H9 (cell line): ENCODE data around the gene PCDHGA12. TPM values are rescaled to one million over a fixed set of nuclear protein-coding genes. Genes with fewer than 3 reads are reported as not detected.
"Not testable (repeated sequence)": the region's sequence is repeated elsewhere in the genome, so short reads cannot be mapped to it uniquely, and the experiment has no call there.

Experiments
- DNase-seq: peaks from one replicate; pipeline ENCODE4 v3.0.0-alpha.2; 2017
- H2AFZ ChIP-seq: one replicate; pipeline ENCODE4 v1.6.1; 2013; ENCODE audit warnings: mild to moderate bottlenecking, low read length, control low read depth, moderate library complexity
- H2AK5ac ChIP-seq: 2 replicates; pipeline ENCODE4 v1.6.1; 2013; ENCODE audit warnings: low read length, control low read depth, mixed read lengths; ENCODE audit not compliant: insufficient read length
- H2BK120ac ChIP-seq: one replicate; pipeline ENCODE4 v1.6.1; 2013; ENCODE audit warnings: low read depth, mild to moderate bottlenecking, low read length, control low read depth, inconsistent platforms; ENCODE audit not compliant: poor library complexity, severe bottlenecking
- H2BK12ac ChIP-seq: 2 replicates; pipeline ENCODE4 v1.6.1; 2013; ENCODE audit warnings: low read length, control low read depth, mixed read lengths, low read depth; ENCODE audit not compliant: insufficient read length
- H2BK15ac ChIP-seq: 2 replicates; pipeline ENCODE4 v1.6.1; 2013; ENCODE audit warnings: low read depth, low read length, control low read depth
- H2BK20ac ChIP-seq: one replicate; pipeline ENCODE4 v1.6.1; 2013; ENCODE audit warnings: low read depth, mild to moderate bottlenecking, low read length, control low read depth, inconsistent platforms; ENCODE audit not compliant: poor library complexity, severe bottlenecking
- H2BK5ac ChIP-seq: 2 replicates; pipeline ENCODE4 v1.6.1; 2013; ENCODE audit warnings: low read length, control low read depth, mixed read lengths; ENCODE audit not compliant: insufficient read length
- H3K14ac ChIP-seq: 2 replicates; pipeline ENCODE4 v1.6.1; 2013; ENCODE audit warnings: low read length, control low read depth; ENCODE audit not compliant: insufficient read depth
- H3K18ac ChIP-seq: 2 replicates; pipeline ENCODE4 v1.6.1; 2013; ENCODE audit warnings: low read depth, mild to moderate bottlenecking, mixed read lengths, low read length, control low read depth; ENCODE audit not compliant: insufficient read length
- H3K23ac ChIP-seq: 2 replicates; pipeline ENCODE4 v1.6.1; 2013; ENCODE audit warnings: low read length, control low read depth, mixed read lengths, low read depth; ENCODE audit not compliant: insufficient read length
- H3K23me2 ChIP-seq: 2 replicates; pipeline ENCODE4 v1.6.1; 2013; ENCODE audit warnings: low read depth, mild to moderate bottlenecking, mixed read lengths, low read length, control low read depth; ENCODE audit not compliant: insufficient read length, poor library complexity, severe bottlenecking
- H3K27ac ChIP-seq: 2 replicates; pipeline ENCODE4 v1.5.1; 2013; ENCODE audit warnings: low read length, control low read depth, mixed read lengths, low read depth; ENCODE audit not compliant: insufficient read length
- H3K27me3 ChIP-seq: 2 replicates; pipeline ENCODE4 v1.6.1; 2013; ENCODE audit warnings: low read length, control low read depth, inconsistent platforms; ENCODE audit not compliant: insufficient read depth
- H3K4ac ChIP-seq: 2 replicates; pipeline ENCODE4 v1.6.1; 2013; ENCODE audit warnings: low read depth, mild to moderate bottlenecking, control low read depth, inconsistent platforms, low read length, moderate library complexity
- H3K4me1 ChIP-seq: 2 replicates; pipeline ENCODE4 v1.6.1; 2013; ENCODE audit warnings: low read length, control low read depth, inconsistent platforms; ENCODE audit not compliant: insufficient read depth
- H3K4me2 ChIP-seq: 2 replicates; pipeline ENCODE4 v1.6.1; 2013; ENCODE audit warnings: low read length, control low read depth, mixed read lengths; ENCODE audit not compliant: insufficient read length, insufficient read depth
- H3K56ac ChIP-seq: 2 replicates; pipeline ENCODE4 v1.6.1; 2013; ENCODE audit warnings: low read depth, mild to moderate bottlenecking, mixed read lengths, low read length, control low read depth; ENCODE audit not compliant: insufficient read length
- H3K79me1 ChIP-seq: 2 replicates; pipeline ENCODE4 v1.6.1; 2013; ENCODE audit warnings: low read depth, mild to moderate bottlenecking, moderate library complexity, low read length, control low read depth, inconsistent platforms; ENCODE audit not compliant: insufficient read depth, poor library complexity, severe bottlenecking
- H3K79me2 ChIP-seq: 2 replicates; pipeline ENCODE4 v1.6.1; 2013; ENCODE audit warnings: low read length, control low read depth, inconsistent platforms; ENCODE audit not compliant: insufficient read depth
- H3K9ac ChIP-seq: 2 replicates; pipeline ENCODE4 v1.6.1; 2013; ENCODE audit warnings: low read length, control low read depth, mixed read lengths; ENCODE audit not compliant: insufficient read length; ENCODE audit errors: extremely low read depth
- H3K9me3 ChIP-seq: one replicate; pipeline ENCODE4 v1.6.1; 2013; ENCODE audit warnings: low read depth, low read length, inconsistent platforms; ENCODE audit not compliant: control insufficient read depth
- H3T11ph ChIP-seq: one replicate; pipeline ENCODE4 v1.6.1; 2013; ENCODE audit warnings: mild to moderate bottlenecking, low read length, control low read depth, inconsistent platforms
- H4K20me1 ChIP-seq: one replicate; pipeline ENCODE4 v1.6.1; 2013; ENCODE audit not compliant: control insufficient read depth, insufficient read length, insufficient read depth
- H4K5ac ChIP-seq: 2 replicates; pipeline ENCODE4 v1.6.1; 2013; ENCODE audit warnings: low read depth, mild to moderate bottlenecking, mixed read lengths, low read length, control low read depth; ENCODE audit not compliant: insufficient read length
- H4K8ac ChIP-seq: replicated peaks from 2 replicates; pipeline ENCODE4 v1.6.1; 2013; ENCODE audit warnings: low read length, control low read depth, mixed read lengths, low read depth; ENCODE audit not compliant: insufficient read length
- H4K91ac ChIP-seq: 2 replicates; pipeline ENCODE4 v1.6.1; 2013; ENCODE audit warnings: low read depth, mild to moderate bottlenecking, moderate library complexity, mixed read lengths, low read length, control low read depth; ENCODE audit not compliant: insufficient read length
- H3K27ac Mint-ChIP-seq, 3 experiments: 2 replicates in 2 of 3; 3 replicates in 1 of 3; pipeline ENCODE4 v1.8.0; 2020 to 2021; ENCODE audit warnings: mixed read lengths in 3 of 3, mild to moderate bottlenecking in 1 of 3, moderate library complexity in 1 of 3
- H3K27me3 Mint-ChIP-seq: 2 replicates; pipeline ENCODE4 v1.8.0; 2021; ENCODE audit warnings: low read depth, mild to moderate bottlenecking, moderate library complexity, mixed read lengths
- H3K36me3 Mint-ChIP-seq, 3 experiments: 2 replicates in 2 of 3; 3 replicates in 1 of 3; pipeline ENCODE4 v1.8.0; 2020 to 2021; ENCODE audit warnings: low read depth in 3 of 3, mixed read lengths in 3 of 3; ENCODE audit not compliant: insufficient read depth in 1 of 3
- H3K4me1 Mint-ChIP-seq, 2 experiments: 2 replicates each; pipeline ENCODE4 v1.8.0; 2020; ENCODE audit warnings: mixed read lengths in 2 of 2
- H3K4me3 Mint-ChIP-seq, 2 experiments: 2 replicates in 1 of 2; 3 replicates in 1 of 2; pipeline ENCODE4 v1.8.0; 2020 to 2021; ENCODE audit warnings: mild to moderate bottlenecking in 2 of 2, mixed read lengths in 2 of 2, moderate library complexity in 1 of 2
- H3K9me3 Mint-ChIP-seq, 2 experiments: 2 replicates in 1 of 2; 3 replicates in 1 of 2; pipeline ENCODE4 v1.8.0; 2020; ENCODE audit warnings: mild to moderate bottlenecking in 2 of 2, mixed read lengths in 2 of 2, moderate library complexity in 1 of 2
- WGBS: extraction: QIAGEN DNeasy Blood & Tissue Kit; methylation state at CpG from one replicate; pipeline ENCODE4 v1.1.7; 2013; ENCODE audit warnings: missing lambda C conversion rate, low lambda C conversion rate, mixed read lengths; ENCODE audit not compliant: insufficient read length; ENCODE audit errors: extremely low coverage; 5-methylcytosine and 5-hydroxymethylcytosine counted together
- total RNA-seq: library from RNA; stranded (reverse); gene quantifications from 2 replicates; pipeline ENCODE4 v1.2.1, GENCODE V29; 2021

The PCDHGA12 gene
- total RNA-seq, 1 experiment from 2014 or later, result 1.3 TPM

DNA sequence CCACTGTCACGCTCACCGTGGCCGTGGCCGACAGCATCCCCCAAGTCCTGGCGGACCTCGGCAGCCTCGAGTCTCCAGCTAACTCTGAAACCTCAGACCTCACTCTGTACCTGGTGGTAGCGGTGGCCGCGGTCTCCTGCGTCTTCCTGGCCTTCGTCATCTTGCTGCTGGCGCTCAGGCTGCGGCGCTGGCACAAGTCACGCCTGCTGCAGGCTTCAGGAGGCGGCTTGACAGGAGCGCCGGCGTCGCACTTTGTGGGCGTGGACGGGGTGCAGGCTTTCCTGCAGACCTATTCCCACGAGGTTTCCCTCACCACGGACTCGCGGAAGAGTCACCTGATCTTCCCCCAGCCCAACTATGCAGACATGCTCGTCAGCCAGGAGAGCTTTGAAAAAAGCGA is 2.4 kb downstream of the PCDHGA12 start:
- not testable (repeated sequence) for H3K27ac ChIP-seq, H3K4me1 ChIP-seq, H4K8ac ChIP-seq, H3K14ac ChIP-seq, H2BK5ac ChIP-seq, H2AFZ ChIP-seq, H3K79me1 ChIP-seq, H2BK20ac ChIP-seq, H3K27me3 ChIP-seq, H2BK12ac ChIP-seq, H3K4me1 Mint-ChIP-seq, H3T11ph ChIP-seq, H4K20me1 ChIP-seq, H3K4me2 ChIP-seq, H4K5ac ChIP-seq, H3K79me2 ChIP-seq, H3K4me3 Mint-ChIP-seq, H2AK5ac ChIP-seq, H2BK120ac ChIP-seq, H3K18ac ChIP-seq, H3K27ac Mint-ChIP-seq, H2BK15ac ChIP-seq, H3K4ac ChIP-seq, DNase-seq, H3K23me2 ChIP-seq, H3K56ac ChIP-seq, H4K91ac ChIP-seq, H3K27me3 Mint-ChIP-seq, H3K9ac ChIP-seq, H3K23ac ChIP-seq
- WGBS, result no CpG with 5 or more reads among the region's 29 CpGs
- Mint-ChIP-seq H3K9me3 (peaks cover 50 to 57% of the 10 kb centered on the region in 2 experiments), H3K36me3 (peaks cover 42 to 61% (median 43%) of the 10 kb centered on the region in 3 experiments)
- peaks cover 14% of the 10 kb centered on the region for H3K9me3 ChIP-seq
